VCaP (cell line): Measurements from ENCODE around the gene RO60.
A peak's percentile ranks its signal among the peaks of the same experiment; 100 is the strongest.

Experiments used
- H3K27ac ChIP-seq: fragments of 450-650 bp; 2 replicates; pipeline ENCODE4 v1.5.1; 2017
- CTCF ChIP-seq: fragments of 450-650 bp; conservative IDR thresholded peaks from 2 replicates; pipeline ENCODE4 v1.5.1; 2017; ENCODE audit warnings: mild to moderate bottlenecking, moderate library complexity

Gene RO60

GRCh38 chr1:193059282-193060114, at the start of gene RO60, which contains the start of gene UCHL5:
Gene RO60 (plus strand): TSS chr1:193059612. CDS start chr1:193069055, 9,443 bp downstream.
Gene UCHL5 (minus strand): TSS chr1:193059360. CDS start chr1:193059260, 100 bp downstream.
- H3K27ac ChIP-seq: peak within 1 kb of the TSS; percentile 93
- no peak for TF ChIP-seq CTCF

DNA sequence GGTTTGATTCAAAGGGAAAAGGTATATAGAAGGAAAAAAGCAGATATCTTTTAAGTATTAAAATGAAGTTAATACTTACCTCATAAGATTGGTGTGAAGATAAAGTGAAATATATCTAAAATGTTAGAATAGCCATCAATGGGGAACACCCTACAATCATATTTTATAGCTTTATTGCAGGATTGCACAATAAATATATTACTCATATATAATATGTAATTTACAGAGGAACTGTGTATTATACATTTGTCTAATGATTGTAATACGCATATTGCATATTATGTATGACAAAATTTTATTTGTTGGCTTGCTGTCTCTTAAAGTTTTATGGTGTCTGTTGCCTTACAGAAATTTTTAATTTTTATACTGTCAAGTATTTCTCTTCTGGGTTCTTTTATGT, 48.0 kb upstream of the RO60 start:
- no peak for TF ChIP-seq CTCF
- H3K27ac ChIP-seq: no peak overlapping the region

- H3K27ac ChIP-seq: no peak overlapping the region
- TF ChIP-seq CTCF: no peak
These were observed 46.4 kb upstream of the RO60 start for GRCh38 chr1:193013005-193013404.

- no peak for TF ChIP-seq CTCF
These were observed 45.7 kb upstream of the RO60 start for GRCh38 chr1:193013707-193014106.

DNA sequence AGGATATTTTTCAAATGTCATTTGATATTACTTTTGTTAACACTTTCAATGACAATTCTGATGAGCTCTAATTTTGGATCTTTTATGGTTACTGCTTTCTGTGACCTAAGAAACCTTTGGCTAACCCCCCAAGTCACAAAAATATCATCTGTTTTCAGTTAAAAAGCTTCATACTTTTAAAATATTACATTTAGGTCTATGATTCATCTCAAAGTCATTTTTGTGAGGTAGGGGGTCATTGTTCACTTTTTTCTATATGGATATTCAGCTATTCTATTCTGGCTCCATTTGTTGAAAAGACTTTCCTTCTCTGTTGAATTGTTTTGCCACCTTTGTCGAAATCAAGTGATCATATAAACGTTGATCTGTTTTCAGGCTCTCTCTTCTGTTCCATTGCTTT, 45.0 kb upstream of the RO60 start:
- no peak overlapping the region for H3K27ac ChIP-seq

More at GRCh38 chr1:193013707-193014106, 45.7 kb upstream of the RO60 start:
- no peak overlapping the region for H3K27ac ChIP-seq

GRCh38 chr1:193016788-193017187, 42.6 kb upstream of the RO60 start:
- no peak for TF ChIP-seq CTCF
- H3K27ac ChIP-seq: no peak overlapping the region

More for the DNA sequence above, 45.0 kb upstream of the RO60 start:
- TF ChIP-seq CTCF: no peak

DNA sequence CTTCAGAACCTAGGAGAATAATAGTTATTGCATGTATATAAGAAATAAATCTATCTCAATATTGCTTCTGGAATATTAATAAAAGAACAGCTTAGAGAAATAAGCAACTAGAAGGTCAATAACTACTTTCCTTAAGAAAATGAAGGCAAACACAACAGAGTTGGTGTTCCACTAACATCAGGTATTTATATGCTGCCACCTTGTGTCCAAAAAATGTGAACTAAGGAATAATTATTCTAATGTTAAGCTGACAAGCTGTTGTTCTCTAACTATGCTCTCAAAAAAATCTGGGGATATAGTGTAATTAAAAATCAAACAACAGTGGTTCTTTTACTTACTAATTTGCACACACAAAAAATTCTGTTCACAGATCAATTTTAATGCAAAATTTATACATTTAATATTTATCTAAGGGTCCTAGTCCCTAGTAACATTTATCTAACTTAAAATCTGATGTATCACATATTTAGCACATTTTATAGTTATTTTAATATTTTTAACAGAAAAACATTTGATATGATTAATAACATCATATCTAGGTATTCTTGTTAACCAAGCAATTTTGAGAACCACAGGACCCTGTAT, 39.9 kb upstream of the RO60 start:
- TF ChIP-seq CTCF: peak; percentile 76
- H3K27ac ChIP-seq: no peak overlapping the region
